Endothelial cell of umbilical vein (primary cell): ENCODE results near the gene SLC23A2. TPM values are rescaled to one million over a fixed set of nuclear protein-coding genes. Genes with fewer than 3 reads are reported as not detected.

ENCODE experiments used
- BruUV-seq: library from RNA; stranded (reverse); fragments of 400-500 nt; replicated peaks from 2 replicates; lab custom pipeline; 2021; lab: Mats Ljungman, UMichigan
- CTCF ChIA-PET: fragments of 300-600, 350-600 bp; sonication (Branson Sonifier 250); formaldehyde crosslinking; loops from one replicate; lab custom pipeline; 2021; ENCODE audit warnings: antibody characterized with exemption, inconsistent platforms; lab: Charles Lee
- POLR2A ChIA-PET: fragments of 300-600, 350-600 bp; sonication (Branson Sonifier 250); formaldehyde crosslinking; loops from one replicate; lab custom pipeline; 2021; ENCODE audit warnings: antibody characterized with exemption, inconsistent platforms; lab: Charles Lee
- DNase-seq: peaks from one replicate; pipeline ENCODE4 v3.0.0-alpha.2; 2011; ENCODE audit warnings: low read depth, low spot score
- FAIRE-seq: peaks from 2 replicates; lab custom pipeline; 2011; peaks lifted over from hg19 to GRCh38; lab: Jason Lieb, UNC
- H2AFZ ChIP-seq: 2 replicates; pipeline ENCODE4 v1.6.0; 2012; ENCODE audit warnings: low read depth, low read length, control low read depth, inconsistent platforms
- H3K27ac ChIP-seq: 2 replicates; pipeline ENCODE4 v1.5.1; 2011; ENCODE audit warnings: low read depth, mild to moderate bottlenecking, control low read depth, low read length, moderate library complexity; ENCODE audit not compliant: insufficient read depth
- H3K27me3 ChIP-seq, 2 experiments: 2 replicates each; pipeline versions ENCODE4 v1.6.0 to v1.6.1; 2011; ENCODE audit warnings: low read length in 2 of 2, mixed read lengths in 1 of 2; ENCODE audit not compliant: control insufficient read depth in 2 of 2, insufficient read depth in 2 of 2
- H3K36me3 ChIP-seq, 2 experiments: 2 replicates in 1 of 2; 3 replicates in 1 of 2; pipeline ENCODE4 v1.5.1; 2011; ENCODE audit warnings: low read length in 2 of 2, mild to moderate bottlenecking in 1 of 2, moderate library complexity in 1 of 2; ENCODE audit not compliant: control insufficient read depth in 2 of 2, insufficient read depth in 2 of 2; ENCODE audit errors: extremely low read depth in 1 of 2
- H3K4me1 ChIP-seq: 3 replicates; pipeline ENCODE4 v1.5.1; 2011; ENCODE audit warnings: mild to moderate bottlenecking, low read length; ENCODE audit not compliant: control insufficient read depth, insufficient read depth; ENCODE audit errors: extremely low read depth
- H3K4me2 ChIP-seq: 2 replicates; pipeline ENCODE4 v1.6.1; 2011; ENCODE audit warnings: low read length, control low read depth, mixed read lengths; ENCODE audit not compliant: insufficient read depth
- H3K4me3 ChIP-seq, 3 experiments: fragments of 200-600 bp in 1 of 3; sonication (generic), shearing (Covaris generic) in 1 of 3; replicated peaks in 1 of 3; 2 replicates each; pipeline ENCODE4 v1.5.1; 2011 to 2016; ENCODE audit warnings: control low read depth in 3 of 3, low read length in 3 of 3, mild to moderate bottlenecking in 2 of 3, inconsistent platforms in 1 of 3, low read depth in 1 of 3, moderate library complexity in 1 of 3; ENCODE audit not compliant: insufficient read depth in 1 of 3
- H3K79me2 ChIP-seq: 2 replicates; pipeline ENCODE4 v1.6.0; 2012; ENCODE audit warnings: low read length, inconsistent platforms; ENCODE audit not compliant: control insufficient read depth, insufficient read depth
- H3K9ac ChIP-seq: replicated peaks from 2 replicates; pipeline ENCODE3; 2011; ENCODE audit warnings: low read length, control low read depth; ENCODE audit not compliant: insufficient read depth; ENCODE audit errors: extremely low read depth
- H3K9me1 ChIP-seq: replicated peaks from 3 replicates; pipeline ENCODE4 v1.6.0; 2011; ENCODE audit warnings: mild to moderate bottlenecking, low read length; ENCODE audit not compliant: control insufficient read depth, insufficient read depth; ENCODE audit errors: extremely low read depth
- H3K9me3 ChIP-seq: replicated peaks from 2 replicates; pipeline ENCODE4 v1.5.1; 2012; ENCODE audit warnings: low read length, inconsistent platforms; ENCODE audit not compliant: control insufficient read depth, insufficient read depth
- H4K20me1 ChIP-seq: replicated peaks from 2 replicates; pipeline ENCODE3; 2011; ENCODE audit warnings: mild to moderate bottlenecking, low read length; ENCODE audit not compliant: control insufficient read depth, insufficient read depth; ENCODE audit errors: extremely low read depth
- EZH2 ChIP-seq: IDR thresholded peaks from 2 replicates; pipeline ENCODE4 v1.6.1; 2012; ENCODE audit warnings: borderline replicate concordance, low read depth, mild to moderate bottlenecking, moderate library complexity, low read length, inconsistent platforms; ENCODE audit not compliant: severe bottlenecking
- FOS ChIP-seq: IDR thresholded peaks from 2 replicates; pipeline ENCODE4 v1.6.1; 2011; ENCODE audit warnings: mild to moderate bottlenecking, low read length, moderate library complexity, borderline replicate concordance; ENCODE audit not compliant: insufficient read depth
- GATA2 ChIP-seq: IDR thresholded peaks from 2 replicates; pipeline ENCODE4 v1.7.0; 2011; ENCODE audit warnings: low read depth, mild to moderate bottlenecking, moderate library complexity, mixed read lengths, low read length; ENCODE audit not compliant: insufficient read length, insufficient read depth
- JUN ChIP-seq: IDR thresholded peaks from 2 replicates; pipeline ENCODE4 v1.6.1; 2011; ENCODE audit warnings: borderline replicate concordance, low read depth; ENCODE audit not compliant: insufficient read length, insufficient read depth
- MYC ChIP-seq: IDR thresholded peaks from one replicate; pipeline ENCODE4 v1.6.1; 2011; ENCODE audit warnings: mild to moderate bottlenecking, low read depth, low read length
- POLR2A ChIP-seq: IDR thresholded peaks from 2 replicates; pipeline ENCODE4 v1.6.1; 2012; ENCODE audit warnings: low read depth, mild to moderate bottlenecking, control low read depth, low read length
- POLR2AphosphoS5 ChIP-seq: IDR thresholded peaks from 2 replicates; pipeline ENCODE4 v1.6.1; 2012; ENCODE audit warnings: low read depth, mild to moderate bottlenecking, control low read depth, low read length, moderate library complexity; ENCODE audit not compliant: insufficient read depth
- dilution Hi-C: fragments of 300-500 bp; cut with MboI; formaldehyde crosslinking; loops from one replicate; pipeline ENCODE4 v1.15.0; 2019; ENCODE audit warnings: low sequenced_read_pairs; ENCODE audit not compliant: extremely low pct_ligation_motif_present
- intact Hi-C: fragments of 100-400 bp; cut with micrococcal nuclease; formaldehyde crosslinking; loops from one replicate; pipeline ENCODE4 v1.10.0; 2022
- polyA plus RNA-seq, 4 experiments: library from polyadenylated mRNA; depleted of rRNA in 3 of 4; stranded (reverse) in 3 of 4; unstranded in 1 of 4; fragments of >200 nt; gene quantifications; 2 replicates each; pipeline versions ENCODE4 v1.2.1 to v1.2.3, GENCODE V29; 2011 to 2012; ENCODE audit warnings: missing spikeins in 1 of 4
- total RNA-seq: library from RNA; stranded (reverse); gene quantifications from 2 replicates; pipeline ENCODE4 v1.2.3, GENCODE V29; 2021
- TF ChIP-seq, protein P1 (sequence below), 2 donors: IDR thresholded peaks; 1 replicate in 1 of 2; 2 replicates in 1 of 2; pipeline ENCODE4 v1.5.1; 2011; ENCODE audit warnings: low read length in 2 of 2, mild to moderate bottlenecking in 2 of 2, moderate library complexity in 2 of 2, control low read depth in 1 of 2, inconsistent platforms in 1 of 2, low read depth in 1 of 2; ENCODE audit not compliant: insufficient read depth in 1 of 2; ENCODE audit errors: extremely low read depth in 1 of 2
- TF ChIP-seq, protein P2 (sequence below): IDR thresholded peaks from 2 replicates; pipeline ENCODE4 v1.6.1; 2011; ENCODE audit not compliant: insufficient read depth, insufficient read length

Gene SLC23A2
- total and polyA plus RNA-seq, 2 donors (not counting 3 experiments of a cell fraction or from before 2014, with no cell fraction given) = 24.4 to 24.5 TPM

DNA sequence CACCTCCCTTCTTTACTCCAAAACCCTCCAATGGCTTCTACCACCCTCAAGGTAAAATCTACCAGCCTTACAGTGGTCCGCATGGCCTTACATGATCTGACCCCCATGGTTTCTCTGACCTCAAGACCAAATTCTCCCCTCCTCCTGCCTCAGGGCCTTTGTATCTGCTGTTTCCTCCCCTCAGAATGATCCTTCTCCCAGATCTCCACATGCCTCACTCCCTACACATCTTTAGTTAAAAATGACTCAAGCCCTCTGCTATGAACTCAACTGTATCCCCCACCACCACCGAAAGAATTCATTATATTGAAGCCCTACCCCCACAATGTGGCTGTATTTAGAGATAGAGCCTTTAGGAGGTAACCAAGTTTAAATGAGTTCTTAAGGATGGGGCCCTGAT is 4.1 kb downstream of the SLC23A2 start:
- H3K36me3 ChIP-seq = no peaks in the 10 kb centered on the region
- H3K4me1 ChIP-seq = peaks cover 13% of the 10 kb centered on the region
- FAIRE-seq (no peak), DNase-seq (no peak)
- H3K9me3 ChIP-seq = no peaks in the 10 kb centered on the region
- H3K9ac ChIP-seq = no peak overlapping the region
- intact Hi-C loops = no loop called here
- H3K4me3 ChIP-seq = no peak overlapping the region
- dilution Hi-C loops = no loop called here
- peaks cover 3% of the 10 kb centered on the region for H4K20me1 ChIP-seq
- H3K9me1 ChIP-seq = no peaks in the 10 kb centered on the region
- H3K4me2 ChIP-seq = no peak overlapping the region
- CTCF ChIA-PET = no interaction called here
- POLR2A ChIA-PET = no interaction called here
- no peaks in the 10 kb centered on the region for H3K27me3 ChIP-seq
- peaks cover 38% of the 10 kb centered on the region for H3K79me2 ChIP-seq
- no peak overlapping the region for H2AFZ ChIP-seq
- BruUV-seq = no TSS peak
- TF ChIP-seq POLR2AphosphoS5 (no peak), MYC (no peak), FOS (no peak), POLR2A (no peak), JUN (no peak), EZH2 (no peak), GATA2 (no peak)
- TF ChIP-seq, protein P1, sequence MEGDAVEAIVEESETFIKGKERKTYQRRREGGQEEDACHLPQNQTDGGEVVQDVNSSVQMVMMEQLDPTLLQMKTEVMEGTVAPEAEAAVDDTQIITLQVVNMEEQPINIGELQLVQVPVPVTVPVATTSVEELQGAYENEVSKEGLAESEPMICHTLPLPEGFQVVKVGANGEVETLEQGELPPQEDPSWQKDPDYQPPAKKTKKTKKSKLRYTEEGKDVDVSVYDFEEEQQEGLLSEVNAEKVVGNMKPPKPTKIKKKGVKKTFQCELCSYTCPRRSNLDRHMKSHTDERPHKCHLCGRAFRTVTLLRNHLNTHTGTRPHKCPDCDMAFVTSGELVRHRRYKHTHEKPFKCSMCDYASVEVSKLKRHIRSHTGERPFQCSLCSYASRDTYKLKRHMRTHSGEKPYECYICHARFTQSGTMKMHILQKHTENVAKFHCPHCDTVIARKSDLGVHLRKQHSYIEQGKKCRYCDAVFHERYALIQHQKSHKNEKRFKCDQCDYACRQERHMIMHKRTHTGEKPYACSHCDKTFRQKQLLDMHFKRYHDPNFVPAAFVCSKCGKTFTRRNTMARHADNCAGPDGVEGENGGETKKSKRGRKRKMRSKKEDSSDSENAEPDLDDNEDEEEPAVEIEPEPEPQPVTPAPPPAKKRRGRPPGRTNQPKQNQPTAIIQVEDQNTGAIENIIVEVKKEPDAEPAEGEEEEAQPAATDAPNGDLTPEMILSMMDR (IDR thresholded peaks at IDR 0.05; ENCODE audit: extremely low read depth in 1 of 2, insufficient read depth in 1 of 2, low read depth in 1 of 2, low read length in 2 of 2) = no peak
- TF ChIP-seq, protein P2, sequence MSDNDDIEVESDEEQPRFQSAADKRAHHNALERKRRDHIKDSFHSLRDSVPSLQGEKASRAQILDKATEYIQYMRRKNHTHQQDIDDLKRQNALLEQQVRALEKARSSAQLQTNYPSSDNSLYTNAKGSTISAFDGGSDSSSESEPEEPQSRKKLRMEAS = no peak
- no peak overlapping the region for H3K27ac ChIP-seq
